C4-2B (cell line): ENCODE data around the gene FPR1.

Source experiments
- H3K27ac ChIP-seq: fragments of 450-650 bp; 2 replicates; pipeline ENCODE4 v1.5.1; 2017
- CTCF ChIP-seq: fragments of 450-650 bp; conservative IDR thresholded peaks from 2 replicates; pipeline ENCODE4 v1.5.1; 2017; ENCODE audit warnings: mild to moderate bottlenecking
- ZFX ChIP-seq: fragments of 450-650 bp; IDR thresholded peaks from 2 replicates; pipeline ENCODE4 v1.6.1; 2017

FPR1 gene

GRCh38 chr19:51733742-51734522 lies 17.7 kb downstream of the FPR1 start:
- TF ChIP-seq CTCF, result no peak
- no peak for TF ChIP-seq ZFX
- no peak overlapping the region for H3K27ac ChIP-seq

- no peak for TF ChIP-seq ZFX
- TF ChIP-seq CTCF, result no peak
- H3K27ac ChIP-seq, result no peak overlapping the region
Measured at GRCh38 chr19:51729781-51730180, 21.9 kb downstream of the FPR1 start.

- H3K27ac ChIP-seq, result no peak overlapping the region
- no peak for TF ChIP-seq ZFX
- TF ChIP-seq CTCF, result no peak
Measured at GRCh38 chr19:51727349-51727880, 24.3 kb downstream of the FPR1 start.

GRCh38 chr19:51726049-51726448 lies 25.6 kb downstream of the FPR1 start:
- H3K27ac ChIP-seq, result no peak overlapping the region
- TF ChIP-seq CTCF, result no peak

- H3K27ac ChIP-seq, result no peak overlapping the region
- TF ChIP-seq ZFX (no peak), CTCF (no peak)
Measured at GRCh38 chr19:51724543-51724942, 27.1 kb downstream of the FPR1 start.

- H3K27ac ChIP-seq, result no peak overlapping the region
- TF ChIP-seq CTCF, result no peak
- TF ChIP-seq ZFX, result no peak
Measured at GRCh38 chr19:51722492-51722891, 29.2 kb downstream of the FPR1 start.

GRCh38 chr19:51721905-51722304 lies 29.8 kb downstream of the FPR1 start:
- no peak overlapping the region for H3K27ac ChIP-seq
- TF ChIP-seq ZFX, result no peak
- no peak for TF ChIP-seq CTCF
